ENCODE measurements around the gene GATA5. TPM values are rescaled to one million over a fixed set of nuclear protein-coding genes. Genes with fewer than 3 reads are reported as not detected.

GATA5 gene
- total and polyA plus RNA-seq, 2 donors (not counting 3 experiments of a cell fraction or from before 2014, with no cell fraction given), result not detected

GRCh38 chr20:62457831-62458230, 18.0 kb downstream of the GATA5 start:
- DNase-seq (ENCODE audit: low read depth, low spot score) (no peak), FAIRE-seq (no peak)
- TF ChIP-seq EZH2 (IDR thresholded peaks at IDR 0.05; ENCODE audit: borderline replicate concordance, low read depth, low read length, severe bottlenecking) (no peak), POLR2AphosphoS5 (IDR thresholded peaks at IDR 0.05; ENCODE audit: insufficient read depth, low read depth, low read length) (no peak), CTCF (IDR thresholded peaks at IDR 0.05; ENCODE audit: extremely low read depth in 1 of 2, insufficient read depth in 1 of 2, low read depth in 1 of 2, low read length in 2 of 2) (no peak), MYC (IDR thresholded peaks at IDR 0.05; ENCODE audit: low read depth, low read length) (no peak), MAX (IDR thresholded peaks at IDR 0.05; ENCODE audit: insufficient read depth, insufficient read length) (no peak), POLR2A (IDR thresholded peaks at IDR 0.05; ENCODE audit: low read depth, low read length) (no peak), JUN (IDR thresholded peaks at IDR 0.05; ENCODE audit: borderline replicate concordance, insufficient read depth, insufficient read length, low read depth) (no peak), FOS (IDR thresholded peaks at IDR 0.05; ENCODE audit: borderline replicate concordance, insufficient read depth, low read length) (no peak), GATA2 (IDR thresholded peaks at IDR 0.05; ENCODE audit: insufficient read depth, insufficient read length, low read depth, low read length) (no peak)
- Histone ChIP-seq H3K4me3 (replicated peaks in 1 of 3; ENCODE audit: insufficient read depth in 1 of 3, low read depth in 1 of 3, low read length in 3 of 3) (no peak overlapping the region), H4K20me1 (replicated peaks; ENCODE audit: control insufficient read depth, extremely low read depth, insufficient read depth, low read length) (no peaks in the 10 kb centered on the region), H3K79me2 (ENCODE audit: control insufficient read depth, insufficient read depth, low read length) (no peaks in the 10 kb centered on the region), H3K4me1 (ENCODE audit: control insufficient read depth, extremely low read depth, insufficient read depth, low read length) (no peaks in the 10 kb centered on the region), H3K27ac (ENCODE audit: insufficient read depth, low read depth, low read length) (no peak overlapping the region), H2AFZ (ENCODE audit: low read depth, low read length) (no peak overlapping the region), H3K9me3 (replicated peaks; ENCODE audit: control insufficient read depth, insufficient read depth, low read length) (no peaks in the 10 kb centered on the region), H3K9me1 (replicated peaks; ENCODE audit: control insufficient read depth, extremely low read depth, insufficient read depth, low read length) (no peaks in the 10 kb centered on the region), H3K27me3 (ENCODE audit: control insufficient read depth in 2 of 2, insufficient read depth in 2 of 2, low read length in 2 of 2) (no peaks in the 10 kb centered on the region), H3K4me2 (ENCODE audit: insufficient read depth, low read length) (no peak overlapping the region), H3K36me3 (ENCODE audit: control insufficient read depth in 2 of 2, extremely low read depth in 1 of 2, insufficient read depth in 2 of 2, low read length in 2 of 2) (no peaks in the 10 kb centered on the region), H3K9ac (replicated peaks; ENCODE audit: extremely low read depth, insufficient read depth, low read length) (no peak overlapping the region)
- intact Hi-C loops (cut with micrococcal nuclease) (no loop called here), dilution Hi-C loops (cut with MboI; ENCODE audit: extremely low pct_ligation_motif_present, low sequenced_read_pairs) (no loop called here)
- CTCF ChIA-PET, result no interaction called here
- POLR2A ChIA-PET, result no interaction called here
- no TSS peak for BruUV-seq (replicated peaks)

Measured in endothelial cell of umbilical vein (primary cell).